Stimulated activated naive CD8-positive, alpha-beta T cell treated with anti-CD3 and anti-CD28 coated beads, Interleukin-15, Interleukin-2, amounts not matched to agents 100 ng/mL and 50 ng/mL, for 24 hours (primary cell): ENCODE data around the gene AGXT2.

Experiments used
- H3K27ac Mint-ChIP-seq: one replicate; pipeline ENCODE4 v1.8.0; 2021; ENCODE audit warnings: mild to moderate bottlenecking, mixed read lengths
- H3K27me3 Mint-ChIP-seq: one replicate; pipeline ENCODE4 v1.8.0; 2021; ENCODE audit warnings: mixed read lengths
- H3K36me3 Mint-ChIP-seq: one replicate; pipeline ENCODE4 v1.8.0; 2021; ENCODE audit warnings: low read depth, mixed read lengths
- H3K4me1 Mint-ChIP-seq: one replicate; pipeline ENCODE4 v1.8.0; 2021; ENCODE audit warnings: low read depth, mixed read lengths
- H3K4me3 Mint-ChIP-seq: one replicate; pipeline ENCODE4 v1.8.0; 2021; ENCODE audit warnings: mild to moderate bottlenecking, mixed read lengths
- H3K9me3 Mint-ChIP-seq: one replicate; pipeline ENCODE4 v1.8.0; 2021; ENCODE audit warnings: mixed read lengths

AGXT2 gene

DNA sequence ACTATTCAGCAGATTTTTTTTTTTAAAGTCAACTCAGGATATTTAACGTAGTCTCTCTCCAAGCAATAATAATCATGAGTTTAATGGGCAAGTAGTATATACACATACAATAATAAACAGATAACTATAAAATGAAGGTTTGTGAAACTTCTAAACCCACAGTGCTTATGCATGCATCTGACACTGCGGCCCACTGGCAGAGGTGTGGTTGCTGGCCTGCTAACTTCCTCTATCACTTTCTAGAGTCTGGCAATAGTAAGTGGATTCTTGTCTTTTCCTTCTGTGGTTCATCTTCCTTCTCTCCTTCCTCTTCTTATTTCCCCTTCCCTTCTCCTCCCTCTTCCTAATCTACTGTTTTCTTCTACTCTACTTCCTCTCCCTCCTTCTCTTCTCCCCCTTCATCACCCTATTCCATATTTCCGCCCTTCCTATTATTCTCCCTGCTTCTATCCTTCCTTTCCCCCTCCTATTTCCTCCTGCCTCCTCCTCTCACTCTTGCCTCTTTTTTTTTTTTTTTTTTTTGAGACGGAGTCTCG, 18.6 kb upstream of the AGXT2 start:
- H3K4me3 Mint-ChIP-seq, result no peak overlapping the region
- H3K27me3 Mint-ChIP-seq, result peaks cover 39% of the 10 kb centered on the region
- no peaks in the 10 kb centered on the region for H3K4me1 Mint-ChIP-seq
- H3K27ac Mint-ChIP-seq, result no peak overlapping the region
- H3K9me3 Mint-ChIP-seq, result no peaks in the 10 kb centered on the region
- H3K36me3 Mint-ChIP-seq, result no peaks in the 10 kb centered on the region

DNA sequence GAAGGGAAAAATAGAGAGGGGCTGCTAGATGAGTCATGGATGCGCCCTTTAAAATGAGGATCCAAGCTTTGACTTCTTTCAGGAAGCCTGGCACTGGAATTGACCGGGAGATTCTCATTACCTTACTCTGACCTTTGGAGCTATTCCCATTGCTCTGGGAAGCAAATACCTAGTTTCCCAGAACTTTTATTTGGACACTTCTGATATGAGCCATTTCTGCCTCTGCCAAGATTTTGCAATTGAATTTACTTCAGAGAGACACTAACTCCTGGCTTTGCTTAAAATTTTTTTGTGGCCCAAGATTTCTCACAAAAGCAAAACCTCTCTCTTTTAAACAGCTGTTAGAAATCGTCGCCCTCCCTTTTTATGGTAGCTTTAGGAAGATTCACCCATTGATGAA, 15.7 kb upstream of the AGXT2 start:
- Mint-ChIP-seq H3K4me3 (no peak overlapping the region), H3K36me3 (no peaks in the 10 kb centered on the region), H3K27ac (no peak overlapping the region), H3K4me1 (peaks cover 3% of the 10 kb centered on the region), H3K27me3 (peaks cover 37% of the 10 kb centered on the region), H3K9me3 (no peaks in the 10 kb centered on the region)

- Mint-ChIP-seq H3K9me3 (no peaks in the 10 kb centered on the region), H3K27me3 (peaks cover 40% of the 10 kb centered on the region), H3K36me3 (no peaks in the 10 kb centered on the region), H3K4me3 (no peak overlapping the region), H3K4me1 (peaks cover 13% of the 10 kb centered on the region), H3K27ac (no peak overlapping the region)
Observed at GRCh38 chr5:35061211-35061770, 13.5 kb upstream of the AGXT2 start.

GRCh38 chr5:35060236-35060635, 12.5 kb upstream of the AGXT2 start:
- Mint-ChIP-seq H3K4me3 (no peak overlapping the region), H3K27ac (no peak overlapping the region), H3K9me3 (no peaks in the 10 kb centered on the region), H3K36me3 (no peaks in the 10 kb centered on the region), H3K4me1 (peaks cover 13% of the 10 kb centered on the region), H3K27me3 (peaks cover 48% of the 10 kb centered on the region)

DNA sequence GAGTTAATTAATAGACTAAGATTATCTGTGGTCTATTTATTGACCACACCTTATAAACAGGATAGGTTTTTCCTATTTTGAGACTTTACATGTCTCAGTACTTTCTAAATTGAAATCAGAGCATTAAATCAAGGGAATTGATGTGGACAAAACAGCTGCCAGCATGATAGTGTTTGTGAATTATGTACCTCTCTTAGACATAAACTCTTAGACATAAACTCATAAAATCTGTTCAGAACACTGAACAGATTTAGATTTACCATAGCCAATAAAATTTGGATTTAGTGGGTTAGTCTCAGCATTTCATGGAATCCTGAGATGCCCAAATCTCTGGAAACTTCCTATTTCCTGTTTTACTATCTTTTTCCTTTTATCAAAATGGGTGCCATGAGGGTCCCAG, 11.5 kb upstream of the AGXT2 start:
- Mint-ChIP-seq H3K27ac (no peak overlapping the region), H3K9me3 (no peaks in the 10 kb centered on the region), H3K27me3 (peaks cover 55% of the 10 kb centered on the region), H3K4me1 (peaks cover 13% of the 10 kb centered on the region), H3K36me3 (no peaks in the 10 kb centered on the region), H3K4me3 (no peak overlapping the region)

GRCh38 chr5:35058374-35058788, 10.6 kb upstream of the AGXT2 start:
- no peak overlapping the region for H3K27ac Mint-ChIP-seq
- H3K27me3 Mint-ChIP-seq, result peaks cover 51% of the 10 kb centered on the region
- H3K4me3 Mint-ChIP-seq, result no peak overlapping the region
- peaks cover 13% of the 10 kb centered on the region for H3K4me1 Mint-ChIP-seq
- no peaks in the 10 kb centered on the region for H3K36me3 Mint-ChIP-seq
- H3K9me3 Mint-ChIP-seq, result no peaks in the 10 kb centered on the region

GRCh38 chr5:35056686-35057085, 8.9 kb upstream of the AGXT2 start:
- H3K9me3 Mint-ChIP-seq, result no peaks in the 10 kb centered on the region
- no peak overlapping the region for H3K4me3 Mint-ChIP-seq
- H3K27ac Mint-ChIP-seq, result no peak overlapping the region
- peaks cover 43% of the 10 kb centered on the region for H3K27me3 Mint-ChIP-seq
- peaks cover 13% of the 10 kb centered on the region for H3K4me1 Mint-ChIP-seq
- no peaks in the 10 kb centered on the region for H3K36me3 Mint-ChIP-seq

- no peak overlapping the region for H3K27ac Mint-ChIP-seq
- no peaks in the 10 kb centered on the region for H3K9me3 Mint-ChIP-seq
- H3K27me3 Mint-ChIP-seq, result peaks cover 49% of the 10 kb centered on the region
- H3K4me3 Mint-ChIP-seq, result no peak overlapping the region
- H3K4me1 Mint-ChIP-seq, result peaks cover 5% of the 10 kb centered on the region
- no peaks in the 10 kb centered on the region for H3K36me3 Mint-ChIP-seq
Observed at GRCh38 chr5:35052838-35053237, 5.1 kb upstream of the AGXT2 start.

GRCh38 chr5:35050541-35051126, 2.9 kb upstream of the AGXT2 start:
- Mint-ChIP-seq H3K36me3 (no peaks in the 10 kb centered on the region), H3K27me3 (peaks cover 39% of the 10 kb centered on the region), H3K4me3 (no peak overlapping the region), H3K9me3 (no peaks in the 10 kb centered on the region), H3K4me1 (no peaks in the 10 kb centered on the region), H3K27ac (no peak overlapping the region)

DNA sequence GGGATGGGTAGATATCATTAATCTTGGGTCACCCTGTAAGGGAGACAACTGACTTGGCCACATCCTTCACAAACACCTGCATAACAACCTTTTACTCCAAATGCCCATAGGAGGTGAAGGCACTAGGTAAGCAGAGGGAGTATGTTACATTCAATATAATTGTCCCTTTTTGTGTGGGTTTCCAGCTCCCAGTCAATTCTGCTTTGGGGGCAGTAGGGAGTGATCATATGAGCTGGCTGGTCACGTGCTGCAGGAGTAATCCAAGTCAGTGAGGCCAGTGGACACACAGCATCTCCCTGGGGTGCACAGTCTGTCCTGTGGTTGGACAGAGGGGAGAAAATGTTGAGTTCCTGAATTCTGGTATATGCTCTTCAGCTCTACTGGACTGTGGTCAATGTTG, 1.2 kb upstream of the AGXT2 start:
- Mint-ChIP-seq H3K9me3 (no peaks in the 10 kb centered on the region), H3K27me3 (peaks cover 30% of the 10 kb centered on the region), H3K27ac (no peak overlapping the region), H3K4me1 (no peaks in the 10 kb centered on the region), H3K4me3 (no peak overlapping the region), H3K36me3 (no peaks in the 10 kb centered on the region)

DNA sequence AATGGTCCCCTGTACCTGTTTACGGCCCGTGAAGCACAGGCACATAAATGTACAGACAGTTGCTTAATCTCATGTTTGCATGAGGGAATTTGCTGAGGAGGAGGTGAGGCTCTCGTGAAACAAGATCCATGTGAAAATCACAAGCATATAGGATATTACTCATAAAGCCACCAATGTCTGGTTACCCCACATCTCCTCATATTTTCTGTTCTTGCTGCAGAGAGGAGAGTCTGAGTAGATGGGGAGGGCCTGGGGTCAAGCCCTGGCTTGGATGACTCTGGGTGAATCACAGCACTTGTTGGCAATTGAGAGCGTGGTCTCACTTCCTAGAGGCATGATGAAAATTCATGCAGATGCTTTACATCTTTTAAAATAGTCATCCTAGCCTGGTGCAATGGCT, 975 bp downstream of the AGXT2 start:
- H3K9me3 Mint-ChIP-seq, result no peaks in the 10 kb centered on the region
- no peak overlapping the region for H3K27ac Mint-ChIP-seq
- H3K36me3 Mint-ChIP-seq, result no peaks in the 10 kb centered on the region
- H3K4me1 Mint-ChIP-seq, result no peaks in the 10 kb centered on the region
- no peak overlapping the region for H3K4me3 Mint-ChIP-seq
- H3K27me3 Mint-ChIP-seq, result peaks cover 24% of the 10 kb centered on the region

DNA sequence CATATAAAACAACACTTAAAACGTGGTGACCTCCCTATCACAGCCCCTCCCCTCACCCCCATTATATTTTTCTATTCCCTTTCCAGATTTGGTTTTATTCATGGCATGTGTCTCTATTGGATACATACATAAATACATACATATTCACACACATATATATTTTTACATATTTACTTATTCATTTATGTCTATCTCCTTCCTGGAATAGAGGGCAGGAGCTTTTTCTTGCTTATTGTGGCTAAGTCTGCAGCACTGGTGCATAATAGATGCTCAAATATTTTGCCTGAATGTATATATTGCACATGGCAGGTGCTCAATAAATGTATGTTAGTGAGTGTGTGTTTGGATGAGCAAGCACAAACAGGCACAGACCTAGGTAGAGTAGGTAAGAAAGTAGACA, 2.5 kb downstream of the AGXT2 start:
- H3K4me1 Mint-ChIP-seq, result no peaks in the 10 kb centered on the region
- no peak overlapping the region for H3K27ac Mint-ChIP-seq
- H3K27me3 Mint-ChIP-seq, result peaks cover 22% of the 10 kb centered on the region
- no peak overlapping the region for H3K4me3 Mint-ChIP-seq
- H3K36me3 Mint-ChIP-seq, result no peaks in the 10 kb centered on the region
- no peaks in the 10 kb centered on the region for H3K9me3 Mint-ChIP-seq

DNA sequence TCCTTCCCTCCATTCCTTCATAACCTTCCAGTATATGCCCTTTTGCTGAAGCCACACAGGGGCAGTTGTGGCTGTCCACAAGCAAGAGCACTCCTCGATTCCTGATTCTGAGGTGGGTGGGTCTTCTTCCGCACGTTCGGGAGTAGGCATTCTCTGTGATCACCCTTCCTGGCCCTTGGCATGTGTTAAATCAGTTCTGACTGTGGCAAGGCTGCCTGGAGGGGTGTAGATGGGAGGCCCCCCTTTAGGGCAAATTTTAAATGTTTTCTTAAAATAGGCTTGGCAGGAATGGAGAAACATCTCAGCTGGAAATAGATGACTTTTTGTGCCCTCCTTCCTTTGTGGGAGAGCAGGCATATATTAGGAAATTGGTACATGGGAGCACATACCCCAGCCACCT, 3.1 kb downstream of the AGXT2 start:
- no peaks in the 10 kb centered on the region for H3K4me1 Mint-ChIP-seq
- no peaks in the 10 kb centered on the region for H3K36me3 Mint-ChIP-seq
- no peak overlapping the region for H3K27ac Mint-ChIP-seq
- H3K4me3 Mint-ChIP-seq, result no peak overlapping the region
- peaks cover 23% of the 10 kb centered on the region for H3K27me3 Mint-ChIP-seq
- no peaks in the 10 kb centered on the region for H3K9me3 Mint-ChIP-seq

DNA sequence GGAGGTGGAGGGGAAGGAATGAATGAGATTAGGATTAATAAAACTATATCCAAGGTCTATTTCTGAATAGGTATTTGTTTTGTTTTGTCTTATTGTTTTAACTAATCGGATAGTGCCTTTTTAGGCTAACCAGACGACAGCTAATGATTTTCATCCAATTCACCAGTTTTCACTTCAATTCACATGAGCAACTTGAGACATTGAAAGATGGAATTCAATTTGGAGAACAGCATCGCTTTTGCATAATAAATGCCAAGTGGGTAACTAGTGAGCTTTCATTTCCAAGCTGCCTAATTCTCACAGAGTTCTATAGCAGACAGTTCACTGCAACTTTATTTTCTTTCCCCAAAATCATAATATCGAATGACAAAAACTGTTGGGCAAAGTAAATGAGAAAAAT, 5.0 kb downstream of the AGXT2 start:
- Mint-ChIP-seq H3K4me3 (no peak overlapping the region), H3K36me3 (no peaks in the 10 kb centered on the region), H3K4me1 (no peaks in the 10 kb centered on the region), H3K27ac (no peak overlapping the region), H3K27me3 (peaks cover 17% of the 10 kb centered on the region), H3K9me3 (no peaks in the 10 kb centered on the region)

- no peaks in the 10 kb centered on the region for H3K4me1 Mint-ChIP-seq
- H3K27me3 Mint-ChIP-seq, result peaks cover 21% of the 10 kb centered on the region
- no peaks in the 10 kb centered on the region for H3K9me3 Mint-ChIP-seq
- H3K27ac Mint-ChIP-seq, result no peak overlapping the region
- H3K4me3 Mint-ChIP-seq, result no peak overlapping the region
- no peaks in the 10 kb centered on the region for H3K36me3 Mint-ChIP-seq
Observed at GRCh38 chr5:35041261-35041660, 6.5 kb downstream of the AGXT2 start.

DNA sequence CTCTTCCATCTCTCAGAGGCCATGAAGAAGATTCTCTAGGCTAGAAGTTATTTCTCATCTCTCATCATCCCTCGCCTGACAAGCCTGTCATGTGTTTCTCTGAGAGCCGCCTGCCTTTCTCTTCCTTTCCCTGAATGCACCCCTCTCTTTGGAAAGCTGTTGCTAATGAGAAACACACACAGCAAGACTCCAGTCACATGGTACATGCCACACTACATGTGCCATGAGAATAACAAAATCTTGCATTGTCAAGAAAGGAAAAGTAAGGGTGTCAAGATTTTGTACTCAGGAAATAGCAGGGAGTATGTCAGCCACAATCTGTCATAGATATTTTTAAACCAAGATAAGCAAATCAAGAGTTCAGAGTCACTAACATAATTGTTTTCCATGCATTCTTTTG, 8.9 kb downstream of the AGXT2 start:
- Mint-ChIP-seq H3K27me3 (peaks cover 28% of the 10 kb centered on the region), H3K27ac (no peak overlapping the region), H3K4me3 (no peak overlapping the region), H3K36me3 (no peaks in the 10 kb centered on the region), H3K4me1 (no peaks in the 10 kb centered on the region), H3K9me3 (no peaks in the 10 kb centered on the region)
